ENCODE data around the gene DOK6.

DNA sequence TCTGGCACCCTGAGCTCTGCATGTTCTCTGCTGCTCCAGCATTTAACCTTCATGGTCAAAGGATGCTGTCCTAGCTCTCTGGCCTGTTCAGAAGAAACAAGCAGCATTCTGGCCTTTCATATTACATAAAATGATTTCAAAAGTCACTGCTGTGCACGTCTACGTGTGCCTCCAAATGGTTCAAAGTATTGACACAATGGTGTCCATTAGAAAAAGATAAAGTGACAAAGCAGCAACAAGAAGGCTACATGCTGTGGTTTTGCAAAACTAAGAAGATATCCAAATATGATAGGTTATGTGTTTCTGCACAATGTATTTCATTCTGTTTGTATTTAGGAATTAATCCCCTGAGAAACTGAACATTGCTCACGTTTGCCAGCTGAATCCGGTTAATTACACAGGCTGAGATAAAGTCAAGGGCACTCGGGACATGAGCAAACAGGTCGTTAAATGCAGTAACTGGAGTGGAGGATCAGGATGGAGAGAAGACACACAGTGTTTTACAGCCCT, 258.5 kb downstream of the DOK6 start:
- TF ChIP-seq HSF4 (CRISPR knock-in tag; IDR thresholded peaks at IDR 0.05; ENCODE audit: borderline replicate concordance): no peak
- TF ChIP-seq NFIC (IDR thresholded peaks at IDR 0.05): no peak
- TF ChIP-seq, protein P1, sequence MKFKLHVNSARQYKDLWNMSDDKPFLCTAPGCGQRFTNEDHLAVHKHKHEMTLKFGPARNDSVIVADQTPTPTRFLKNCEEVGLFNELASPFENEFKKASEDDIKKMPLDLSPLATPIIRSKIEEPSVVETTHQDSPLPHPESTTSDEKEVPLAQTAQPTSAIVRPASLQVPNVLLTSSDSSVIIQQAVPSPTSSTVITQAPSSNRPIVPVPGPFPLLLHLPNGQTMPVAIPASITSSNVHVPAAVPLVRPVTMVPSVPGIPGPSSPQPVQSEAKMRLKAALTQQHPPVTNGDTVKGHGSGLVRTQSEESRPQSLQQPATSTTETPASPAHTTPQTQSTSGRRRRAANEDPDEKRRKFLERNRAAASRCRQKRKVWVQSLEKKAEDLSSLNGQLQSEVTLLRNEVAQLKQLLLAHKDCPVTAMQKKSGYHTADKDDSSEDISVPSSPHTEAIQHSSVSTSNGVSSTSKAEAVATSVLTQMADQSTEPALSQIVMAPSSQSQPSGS (CRISPR knock-in tag; IDR thresholded peaks at IDR 0.05): no peak
